Pancreas (tissue), 10 donors: Measurements from ENCODE around the gene GTF3A. TPM values are rescaled to one million over a fixed set of nuclear protein-coding genes. Genes with fewer than 3 reads are reported as not detected.
A peak's percentile ranks its signal among the peaks of the same experiment; 100 is the strongest.

Experiments
- ATAC-seq, 4 donors: fragments of 200-7000 bp; cut with Tn5 transposase; one replicate each; pipeline versions ENCODE4 v1.8.0 to v1.9.1; 2020; ENCODE audit warnings: mild to moderate bottlenecking in 4 of 4, moderate library complexity in 4 of 4
- DNase-seq, 6 donors: peaks; one replicate each; pipeline ENCODE4 v3.0.0-alpha.2; 2020
- FAIRE-seq: peaks from 2 replicates; lab custom pipeline; 2012; peaks lifted over from hg19 to GRCh38; lab: Jason Lieb, UNC
- H3K27ac ChIP-seq, 4 donors: fragments of 200-600 bp; sonication (generic); 1 replicate in 3 of 4; 2 replicates in 1 of 4; pipeline versions ENCODE4 v1.5.0 to v1.8.0; 2020
- H3K27me3 ChIP-seq, 4 donors: fragments of 200-600 bp; one replicate each; pipeline ENCODE4 v1.8.0; 2021
- H3K36me3 ChIP-seq, 3 donors: fragments of 200-600 bp; sonication (generic) in 1 of 3; one replicate each; pipeline versions ENCODE4 v1.5.0 to v1.8.0; 2020 to 2021
- H3K4me1 ChIP-seq, 3 donors: fragments of 200-600 bp; one replicate each; pipeline ENCODE4 v1.8.0; 2021
- H3K4me3 ChIP-seq, 4 donors: fragments of 200-600 bp; sonication (generic) in 2 of 4; one replicate each; pipeline versions ENCODE4 v1.5.0 to v1.8.0; 2020 to 2021
- H3K9me3 ChIP-seq, 4 donors: fragments of 200-600 bp; one replicate each; pipeline ENCODE4 v1.8.0; 2021
- WGBS, 2 donors: extraction: QIAGEN DNeasy Blood & Tissue Kit; methylation state at CpG; one replicate each; pipeline ENCODE4 v1.1.7; 2013; 5-methylcytosine and 5-hydroxymethylcytosine counted together
- intact Hi-C, 3 donors: fragments of 100-400 bp; cut with DNase I; formaldehyde crosslinking; loops; one replicate each; pipeline versions ENCODE4 v1.11.1 to v1.14.2; 2022
- polyA plus RNA-seq, 2 donors: library from polyadenylated mRNA; stranded (reverse); fragments of 200-250 nt; gene quantifications; one replicate each; pipeline ENCODE4 v1.2.3, GENCODE V29; 2013
- total RNA-seq, 6 donors: library from RNA; stranded (reverse); fragmentation: NEBNext Ultra II Directional in 4 of 6; extraction: Animal tissue kit (Norgen Biotek cat#: 25700) in 4 of 6; gene quantifications; one replicate each; pipeline versions ENCODE4 v1.2.1 to v1.2.4, GENCODE V29; 2021 to 2023
- TF ChIP-seq, protein P1 (sequence below), 4 donors: fragments of 200-600 bp; sonication (generic) in 3 of 4; IDR thresholded peaks; one replicate each; pipeline versions ENCODE4 v1.5.0 to v1.8.0; 2021; ENCODE audit warnings: antibody characterized with exemption in 4 of 4
- donor health status: healthy with polysubstance abuse.
- donor health status: DM: no; HTN: no; CAD: no; lungs with moderate emphysema.
- donor health status: DM: no; HTN: no; CAD: no.
- donor health status: control.
- donor health status: control.
- donor health status: Bipolar disorder and iron deficiency.
- donor health status: DM: yes; HTN: yes; CAD: no.
- donor health status: DM: no; HTN: no; CAD: no.
- donor health status: DM: no; HTN: no; CAD: no.
- donor health status: DM: yes; HTN: yes; CAD: no.

GTF3A gene
- total and polyA plus RNA-seq, 8 donors, result 39.5 to 130 (median 54.3) TPM

DNA sequence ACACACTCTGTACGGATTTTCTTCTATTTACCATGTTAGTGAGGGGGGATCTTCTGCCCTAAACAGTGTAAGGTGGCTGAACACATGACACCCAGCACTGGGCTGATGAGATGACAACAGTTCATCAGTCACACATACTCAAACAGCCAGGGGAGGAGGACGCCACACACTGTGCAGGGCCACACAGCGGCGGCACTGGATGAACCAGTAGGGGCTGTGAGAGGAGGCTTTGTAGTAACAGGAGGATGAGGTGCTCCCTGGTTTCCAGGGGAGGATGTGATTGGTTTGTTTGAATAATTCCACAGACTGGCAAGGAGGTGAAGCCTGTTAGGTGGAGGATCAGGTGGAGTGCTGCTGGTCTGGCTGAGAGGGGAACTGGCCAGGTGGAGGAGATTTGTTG, 16.3 kb upstream of the GTF3A start:
- H3K36me3 ChIP-seq, result no peaks in the 10 kb centered on the region
- no peak overlapping the region for H3K27ac ChIP-seq
- no peaks in the 10 kb centered on the region for H3K27me3 ChIP-seq
- DNase-seq, result no peak
- TF ChIP-seq, protein P1, sequence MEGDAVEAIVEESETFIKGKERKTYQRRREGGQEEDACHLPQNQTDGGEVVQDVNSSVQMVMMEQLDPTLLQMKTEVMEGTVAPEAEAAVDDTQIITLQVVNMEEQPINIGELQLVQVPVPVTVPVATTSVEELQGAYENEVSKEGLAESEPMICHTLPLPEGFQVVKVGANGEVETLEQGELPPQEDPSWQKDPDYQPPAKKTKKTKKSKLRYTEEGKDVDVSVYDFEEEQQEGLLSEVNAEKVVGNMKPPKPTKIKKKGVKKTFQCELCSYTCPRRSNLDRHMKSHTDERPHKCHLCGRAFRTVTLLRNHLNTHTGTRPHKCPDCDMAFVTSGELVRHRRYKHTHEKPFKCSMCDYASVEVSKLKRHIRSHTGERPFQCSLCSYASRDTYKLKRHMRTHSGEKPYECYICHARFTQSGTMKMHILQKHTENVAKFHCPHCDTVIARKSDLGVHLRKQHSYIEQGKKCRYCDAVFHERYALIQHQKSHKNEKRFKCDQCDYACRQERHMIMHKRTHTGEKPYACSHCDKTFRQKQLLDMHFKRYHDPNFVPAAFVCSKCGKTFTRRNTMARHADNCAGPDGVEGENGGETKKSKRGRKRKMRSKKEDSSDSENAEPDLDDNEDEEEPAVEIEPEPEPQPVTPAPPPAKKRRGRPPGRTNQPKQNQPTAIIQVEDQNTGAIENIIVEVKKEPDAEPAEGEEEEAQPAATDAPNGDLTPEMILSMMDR (IDR thresholded peaks at IDR 0.05), result no peak
- no peaks in the 10 kb centered on the region for H3K9me3 ChIP-seq
- intact Hi-C loops, result no loop called here
- ATAC-seq, result no peak
- no peak for FAIRE-seq
- peaks cover 23 to 31% (median 29%) of the 10 kb centered on the region in 3 donors for H3K4me1 ChIP-seq
- 80 to 91% methylated on average over 4 of the region's 4 CpGs for WGBS, 2 donors
- no peak overlapping the region for H3K4me3 ChIP-seq

DNA sequence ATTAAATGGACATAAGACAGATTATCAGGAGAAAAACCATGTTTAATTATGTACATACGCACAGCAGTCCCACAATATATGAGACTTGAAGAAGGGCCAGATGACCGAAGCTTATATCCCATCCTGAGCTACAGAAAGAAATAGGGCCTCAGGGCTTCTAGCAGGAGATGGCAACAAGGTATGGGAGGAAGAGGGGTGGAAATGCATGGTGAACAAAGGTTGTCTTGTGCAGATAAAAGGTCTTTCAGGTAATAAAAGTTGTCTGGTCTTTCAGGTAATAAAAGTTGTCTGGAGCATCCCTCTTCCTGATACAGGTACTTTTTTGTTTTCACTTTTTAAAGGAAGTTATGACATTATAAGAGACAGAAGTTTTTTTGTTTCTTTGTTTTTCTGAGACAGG, 15.4 kb upstream of the GTF3A start:
- no peaks in the 10 kb centered on the region for H3K9me3 ChIP-seq
- ATAC-seq (no peak), FAIRE-seq (no peak), DNase-seq (no peak)
- TF ChIP-seq, protein P1 (IDR thresholded peaks at IDR 0.05), result no peak
- no peaks in the 10 kb centered on the region for H3K27me3 ChIP-seq
- H3K27ac ChIP-seq, result no peak overlapping the region
- WGBS, 2 donors, result 84 to 93% methylated on average over 2 of the region's 2 CpGs
- H3K4me3 ChIP-seq, result no peak overlapping the region
- intact Hi-C loops, result no loop called here
- H3K4me1 ChIP-seq, result peaks cover 14 to 22% (median 19%) of the 10 kb centered on the region in 3 donors
- H3K36me3 ChIP-seq, result no peaks in the 10 kb centered on the region

DNA sequence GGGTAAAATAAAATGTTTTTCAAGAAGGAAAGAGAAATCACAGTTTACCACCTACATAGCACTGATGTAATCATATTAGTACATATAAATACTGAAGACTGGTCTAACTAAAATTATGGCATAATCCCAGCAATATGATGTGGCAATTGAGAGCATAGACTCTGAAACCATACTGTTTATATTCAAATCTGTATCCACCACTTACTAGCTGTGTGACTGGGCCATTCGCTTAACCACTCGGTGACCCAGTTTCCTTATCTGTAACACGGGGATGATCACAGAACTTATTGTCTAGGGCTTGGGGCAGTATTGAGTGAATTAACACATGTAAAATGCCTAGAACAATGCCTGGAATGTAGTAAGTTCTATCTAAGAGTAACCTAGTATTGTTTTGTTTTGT, 13.1 kb upstream of the GTF3A start:
- intact Hi-C loops, result no loop called here
- FAIRE-seq, result no peak
- whole genome bisulfite sequencing, 2 donors, result 73 to 76% methylated on average over 3 of the region's 3 CpGs
- Histone ChIP-seq H3K4me1 (peaks cover 0 to 1% (median 0%) of the 10 kb centered on the region in 3 donors), H3K27ac (no peak overlapping the region), H3K36me3 (no peaks in the 10 kb centered on the region), H3K9me3 (no peaks in the 10 kb centered on the region), H3K4me3 (no peak overlapping the region), H3K27me3 (no peaks in the 10 kb centered on the region)
- no peak for DNase-seq
- no peak for ATAC-seq
- TF ChIP-seq, protein P1 (IDR thresholded peaks at IDR 0.05), result no peak

DNA sequence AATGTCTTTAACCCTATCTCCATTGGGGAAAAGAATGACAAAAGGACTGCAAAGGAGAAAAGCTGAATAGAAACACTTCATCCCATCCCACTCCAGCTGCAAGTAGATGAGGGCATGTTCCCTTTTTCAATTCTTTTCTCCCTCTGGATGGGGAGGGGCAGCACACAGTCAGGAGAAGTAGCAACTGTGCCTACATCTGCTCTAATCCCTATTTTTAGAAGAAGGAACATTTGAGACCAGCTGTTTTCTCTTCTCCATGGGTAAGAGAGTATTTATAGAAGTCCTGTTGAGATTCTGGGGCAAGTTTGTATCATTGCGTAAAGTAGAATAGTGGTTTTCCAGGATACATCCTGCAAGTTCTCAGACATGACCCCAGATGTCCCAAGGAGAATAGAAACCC, 9.3 kb upstream of the GTF3A start:
- DNase-seq, result no peak
- TF ChIP-seq, protein P1 (IDR thresholded peaks at IDR 0.05), result no peak
- WGBS, 2 donors, result 80 to 95% methylated on average over 1 of the region's 1 CpG
- Histone ChIP-seq H3K9me3 (no peaks in the 10 kb centered on the region), H3K27me3 (no peaks in the 10 kb centered on the region), H3K27ac (no peak overlapping the region), H3K36me3 (no peaks in the 10 kb centered on the region), H3K4me1 (no peaks in the 10 kb centered on the region), H3K4me3 (no peak overlapping the region)
- ATAC-seq, result peak in 1 of 4 donors; percentile 20
- intact Hi-C loops, result no loop called here
- no peak for FAIRE-seq

DNA sequence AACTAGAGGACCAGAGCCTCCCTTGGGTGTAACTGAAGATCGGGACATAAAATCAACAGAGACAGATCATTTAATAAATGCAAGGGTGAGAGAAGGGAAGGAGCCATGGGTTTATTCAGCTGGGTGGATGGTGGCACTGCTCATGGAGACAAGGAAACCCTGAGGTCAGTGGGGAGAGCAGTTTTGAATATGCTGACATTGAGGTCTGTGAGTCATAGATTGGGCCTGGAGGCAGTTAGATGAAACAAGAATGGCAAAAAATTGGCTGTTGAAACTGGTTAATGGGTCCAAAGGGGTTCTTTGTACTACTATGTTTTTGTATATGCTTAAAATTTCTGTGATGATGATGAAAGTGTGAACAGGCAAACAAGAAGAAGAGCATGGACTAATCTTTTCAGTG, 5.1 kb upstream of the GTF3A start:
- H3K4me1 ChIP-seq, result peaks cover 0 to 4% (median 0%) of the 10 kb centered on the region in 3 donors
- WGBS, 2 donors, result 85 to 100% methylated on average over 1 of the region's 1 CpG
- ATAC-seq (no peak), DNase-seq (no peak), FAIRE-seq (no peak)
- no peak overlapping the region for H3K27ac ChIP-seq
- TF ChIP-seq, protein P1 (IDR thresholded peaks at IDR 0.05), result no peak
- no peaks in the 10 kb centered on the region for H3K9me3 ChIP-seq
- no peaks in the 10 kb centered on the region for H3K36me3 ChIP-seq
- H3K4me3 ChIP-seq, result no peak overlapping the region
- intact Hi-C loops, result no loop called here
- no peaks in the 10 kb centered on the region for H3K27me3 ChIP-seq
